Ishikawa (cell line): ENCODE data around the gene FBXO21.

Experiments
- CREB1 ChIP-seq: IDR thresholded peaks from 2 replicates; pipeline ENCODE4 v1.6.1; 2012; ENCODE audit warnings: low read depth
- EP300 ChIP-seq: IDR thresholded peaks from 2 replicates; pipeline ENCODE4 v1.6.1; 2012; ENCODE audit warnings: borderline replicate concordance
- FOXM1 ChIP-seq: IDR thresholded peaks from 2 replicates; pipeline ENCODE4 v1.6.1; 2012; ENCODE audit warnings: low read depth, borderline replicate concordance
- MAX ChIP-seq: IDR thresholded peaks from 2 replicates; pipeline ENCODE4 v1.6.1; 2012
- RAD21 ChIP-seq: IDR thresholded peaks from 2 replicates; pipeline ENCODE4 v1.6.1; 2012; ENCODE audit warnings: low read depth
- TAF1 ChIP-seq: IDR thresholded peaks from 2 replicates; pipeline ENCODE4 v1.6.1; 2012; ENCODE audit warnings: low read depth, mild to moderate bottlenecking
- TCF12 ChIP-seq: IDR thresholded peaks from 2 replicates; pipeline ENCODE4 v1.6.1; 2012; ENCODE audit warnings: low read depth
- ZBTB7A ChIP-seq: IDR thresholded peaks from 2 replicates; pipeline ENCODE4 v1.6.1; 2012; ENCODE audit warnings: low read depth
- TF ChIP-seq, protein P1 (sequence below): IDR thresholded peaks from 2 replicates; pipeline ENCODE4 v1.6.1; 2012; ENCODE audit warnings: low read depth, mild to moderate bottlenecking

DNA sequence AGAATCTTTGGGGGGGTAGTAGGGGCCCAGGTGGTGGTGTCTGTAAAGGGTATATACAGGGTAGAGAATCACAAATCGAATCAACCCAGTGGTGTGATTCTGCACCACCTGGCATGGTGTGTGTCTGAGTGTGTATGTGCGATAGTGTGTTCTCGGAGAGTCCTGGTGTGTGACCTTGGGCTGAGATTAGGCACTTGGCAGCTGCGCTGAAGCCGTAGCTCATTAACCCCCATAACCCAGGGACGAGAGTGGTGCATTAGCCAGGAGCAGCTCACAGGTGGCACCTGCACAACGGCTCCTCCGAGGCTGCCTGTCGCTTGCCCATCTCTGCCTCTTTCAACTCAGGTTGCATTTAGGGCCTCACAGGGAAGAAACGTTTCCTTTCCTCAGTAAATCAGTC, 75.5 kb downstream of the FBXO21 start:
- no peak for TF ChIP-seq TCF12
- TF ChIP-seq CREB1: no peak
- TF ChIP-seq FOXM1: no peak
- TF ChIP-seq EP300: no peak
- TF ChIP-seq MAX: no peak
- TF ChIP-seq RAD21: no peak
- TF ChIP-seq, protein P1, sequence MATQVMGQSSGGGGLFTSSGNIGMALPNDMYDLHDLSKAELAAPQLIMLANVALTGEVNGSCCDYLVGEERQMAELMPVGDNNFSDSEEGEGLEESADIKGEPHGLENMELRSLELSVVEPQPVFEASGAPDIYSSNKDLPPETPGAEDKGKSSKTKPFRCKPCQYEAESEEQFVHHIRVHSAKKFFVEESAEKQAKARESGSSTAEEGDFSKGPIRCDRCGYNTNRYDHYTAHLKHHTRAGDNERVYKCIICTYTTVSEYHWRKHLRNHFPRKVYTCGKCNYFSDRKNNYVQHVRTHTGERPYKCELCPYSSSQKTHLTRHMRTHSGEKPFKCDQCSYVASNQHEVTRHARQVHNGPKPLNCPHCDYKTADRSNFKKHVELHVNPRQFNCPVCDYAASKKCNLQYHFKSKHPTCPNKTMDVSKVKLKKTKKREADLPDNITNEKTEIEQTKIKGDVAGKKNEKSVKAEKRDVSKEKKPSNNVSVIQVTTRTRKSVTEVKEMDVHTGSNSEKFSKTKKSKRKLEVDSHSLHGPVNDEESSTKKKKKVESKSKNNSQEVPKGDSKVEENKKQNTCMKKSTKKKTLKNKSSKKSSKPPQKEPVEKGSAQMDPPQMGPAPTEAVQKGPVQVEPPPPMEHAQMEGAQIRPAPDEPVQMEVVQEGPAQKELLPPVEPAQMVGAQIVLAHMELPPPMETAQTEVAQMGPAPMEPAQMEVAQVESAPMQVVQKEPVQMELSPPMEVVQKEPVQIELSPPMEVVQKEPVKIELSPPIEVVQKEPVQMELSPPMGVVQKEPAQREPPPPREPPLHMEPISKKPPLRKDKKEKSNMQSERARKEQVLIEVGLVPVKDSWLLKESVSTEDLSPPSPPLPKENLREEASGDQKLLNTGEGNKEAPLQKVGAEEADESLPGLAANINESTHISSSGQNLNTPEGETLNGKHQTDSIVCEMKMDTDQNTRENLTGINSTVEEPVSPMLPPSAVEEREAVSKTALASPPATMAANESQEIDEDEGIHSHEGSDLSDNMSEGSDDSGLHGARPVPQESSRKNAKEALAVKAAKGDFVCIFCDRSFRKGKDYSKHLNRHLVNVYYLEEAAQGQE: no peak
- TF ChIP-seq TAF1: no peak
- no peak for TF ChIP-seq ZBTB7A
